Neural cell (in vitro differentiated cells): Measurements from ENCODE around the gene ZNF335. TPM values are rescaled to one million over a fixed set of nuclear protein-coding genes. Genes with fewer than 3 reads are reported as not detected.

Experiments
- H2AFZ ChIP-seq: fragments of 200-600, 300-800 bp; sonication (generic), shearing (Covaris generic); 2 replicates; pipeline ENCODE4 v1.6.0; 2014; ENCODE audit warnings: low read depth, mild to moderate bottlenecking, antibody characterized with exemption, low read length, moderate library complexity
- H3F3A ChIP-seq: fragments of 200-600 bp; shearing (Covaris generic); 2 replicates; pipeline ENCODE4 v1.6.1; 2016; ENCODE audit warnings: mild to moderate bottlenecking, moderate library complexity, mixed read lengths, antibody characterized with exemption, low read length; ENCODE audit not compliant: insufficient read depth, poor library complexity, severe bottlenecking
- H3K27ac ChIP-seq: fragments of 200-600, 300-800 bp; sonication (generic), shearing (Covaris generic); 2 replicates; pipeline ENCODE4 v1.5.1; 2014; ENCODE audit warnings: mild to moderate bottlenecking, low read length, moderate library complexity
- H3K27me3 ChIP-seq: fragments of 300-800, 200-600 bp; sonication (generic), shearing (Covaris generic); 2 replicates; pipeline ENCODE4 v1.6.0; 2014; ENCODE audit warnings: mild to moderate bottlenecking, low read depth, low read length, moderate library complexity; ENCODE audit not compliant: insufficient read depth
- H3K36me3 ChIP-seq: fragments of 300-800, 200-600 bp; sonication (generic), shearing (Covaris generic); 2 replicates; pipeline ENCODE4 v1.5.1; 2014; ENCODE audit warnings: mild to moderate bottlenecking, antibody characterized with exemption, low read length, moderate library complexity; ENCODE audit not compliant: insufficient read depth
- H3K4me2 ChIP-seq: fragments of 300-800, 200-600 bp; sonication (generic), shearing (Covaris generic); 2 replicates; pipeline ENCODE4 v1.6.0; 2014; ENCODE audit warnings: mild to moderate bottlenecking, low read length
- H3K4me3 ChIP-seq: fragments of 300-800, 200-600 bp; sonication (generic), shearing (Covaris generic); 2 replicates; pipeline ENCODE4 v1.5.1; 2014; ENCODE audit warnings: mild to moderate bottlenecking, low read length, moderate library complexity
- H3K79me2 ChIP-seq: fragments of 200-600 bp; shearing (Covaris generic); replicated peaks from 2 replicates; pipeline ENCODE4 v1.6.0; 2014; ENCODE audit warnings: mild to moderate bottlenecking, low read length, moderate library complexity; ENCODE audit not compliant: insufficient read depth
- H3K9ac ChIP-seq: fragments of 300-800, 200-600 bp; sonication (generic), shearing (Covaris generic); 2 replicates; pipeline ENCODE4 v1.6.1; 2016; ENCODE audit warnings: mild to moderate bottlenecking, low read length, mixed read lengths
- H3K9me2 ChIP-seq: fragments of 200-600 bp; shearing (Covaris generic); 2 replicates; pipeline ENCODE4 v1.6.1; 2016; ENCODE audit warnings: mild to moderate bottlenecking, low read length, mixed read lengths; ENCODE audit not compliant: insufficient read depth
- H3K9me3 ChIP-seq: fragments of 200-600, 300-800 bp; sonication (generic), shearing (Covaris generic); 2 replicates; pipeline ENCODE4 v1.6.1; 2016; ENCODE audit warnings: mild to moderate bottlenecking, mixed run types, low read length, moderate library complexity, mixed read lengths
- H4K20me1 ChIP-seq: fragments of 200-600 bp; shearing (Covaris generic); 2 replicates; pipeline ENCODE4 v1.6.1; 2016; ENCODE audit warnings: mild to moderate bottlenecking, mixed run types; ENCODE audit not compliant: insufficient read depth
- CTCF ChIP-seq: fragments of 450-650 bp; IDR thresholded peaks from 2 replicates; pipeline ENCODE4 v1.5.1; 2014; ENCODE audit warnings: antibody characterized with exemption, mild to moderate bottlenecking, moderate library complexity; ENCODE audit not compliant: poor library complexity, severe bottlenecking
- EP300 ChIP-seq: fragments of 450-650 bp; conservative IDR thresholded peaks from 2 replicates; pipeline ENCODE4 v1.6.1; 2014; ENCODE audit warnings: antibody characterized with exemption, mild to moderate bottlenecking, moderate library complexity; ENCODE audit not compliant: poor library complexity, severe bottlenecking
- EZH2 ChIP-seq: fragments of 200-600, 300-800 bp; shearing (Covaris generic), sonication (generic); IDR thresholded peaks from 2 replicates; pipeline ENCODE4 v1.6.1; 2014; ENCODE audit warnings: antibody characterized with exemption, low read length, borderline replicate concordance, mild to moderate bottlenecking; ENCODE audit not compliant: insufficient read depth, poor library complexity, severe bottlenecking
- MXI1 ChIP-seq: fragments of 450-650 bp; conservative IDR thresholded peaks from 2 replicates; pipeline ENCODE4 v1.6.1; 2014; ENCODE audit warnings: antibody characterized with exemption, mild to moderate bottlenecking; ENCODE audit not compliant: poor library complexity, severe bottlenecking
- POLR2AphosphoS5 ChIP-seq: IDR thresholded peaks from 2 replicates; pipeline ENCODE4 v1.6.1; 2012
- RAD21 ChIP-seq: fragments of 450-650 bp; conservative IDR thresholded peaks from 2 replicates; pipeline ENCODE4 v1.6.1; 2014; ENCODE audit warnings: antibody characterized with exemption, mild to moderate bottlenecking, moderate library complexity
- REST ChIP-seq: IDR thresholded peaks from 2 replicates; pipeline ENCODE4 v1.6.1; 2012; ENCODE audit warnings: borderline replicate concordance
- SMC3 ChIP-seq: fragments of 450-650 bp; conservative IDR thresholded peaks from 2 replicates; pipeline ENCODE4 v1.6.1; 2014; ENCODE audit warnings: antibody characterized with exemption, mild to moderate bottlenecking, moderate library complexity; ENCODE audit not compliant: poor library complexity
- TAF1 ChIP-seq: IDR thresholded peaks from 2 replicates; pipeline ENCODE4 v1.6.1; 2012; ENCODE audit warnings: low read depth
- polyA plus RNA-seq: library from polyadenylated mRNA; depleted of rRNA; stranded (reverse); fragments of >200 nt; gene quantifications from 2 replicates; pipeline ENCODE4 v1.2.3, GENCODE V29; 2014

ZNF335 gene
- polyA plus RNA-seq, 1 donor from 2014 or later, result 12.8 TPM

GRCh38 chr20:45944151-45944964, 27.6 kb downstream of the ZNF335 start:
- no peak overlapping the region for H3K4me2 ChIP-seq
- H3K27me3 ChIP-seq, result no peaks in the 10 kb centered on the region
- H3K36me3 ChIP-seq, result peaks cover 12% of the 10 kb centered on the region
- no peaks in the 10 kb centered on the region for H4K20me1 ChIP-seq
- no peak overlapping the region for H3K9ac ChIP-seq
- H3K79me2 ChIP-seq, result no peaks in the 10 kb centered on the region
- H2AFZ ChIP-seq, result no peak overlapping the region
- no peaks in the 10 kb centered on the region for H3K9me3 ChIP-seq
- TF ChIP-seq CTCF (no peak), SMC3 (no peak), MXI1 (no peak), POLR2AphosphoS5 (no peak), EP300 (no peak), EZH2 (no peak), TAF1 (no peak), RAD21 (no peak), REST (no peak)
- no peak overlapping the region for H3K27ac ChIP-seq
- H3K9me2 ChIP-seq, result no peaks in the 10 kb centered on the region
- no peak overlapping the region for H3K4me3 ChIP-seq
- H3F3A ChIP-seq, result no peaks in the 10 kb centered on the region

- H3K27ac ChIP-seq, result no peak overlapping the region
- H3K36me3 ChIP-seq, result peaks cover 6% of the 10 kb centered on the region
- H3K79me2 ChIP-seq, result no peaks in the 10 kb centered on the region
These were observed 28.4 kb downstream of the ZNF335 start for GRCh38 chr20:45943613-45944012.

More at GRCh38 chr20:45943613-45944012, 28.4 kb downstream of the ZNF335 start:
- no peak overlapping the region for H2AFZ ChIP-seq
- H3F3A ChIP-seq, result no peaks in the 10 kb centered on the region
- H3K9me3 ChIP-seq, result no peaks in the 10 kb centered on the region
- no peak overlapping the region for H3K4me3 ChIP-seq
- H3K9me2 ChIP-seq, result no peaks in the 10 kb centered on the region
- H4K20me1 ChIP-seq, result no peaks in the 10 kb centered on the region
- TF ChIP-seq POLR2AphosphoS5, result no peak
- TF ChIP-seq SMC3, result no peak
- no peak for TF ChIP-seq MXI1
- TF ChIP-seq EP300, result no peak
- TF ChIP-seq EZH2, result no peak
- TF ChIP-seq CTCF, result no peak
- no peak for TF ChIP-seq REST
- TF ChIP-seq RAD21, result no peak
- TF ChIP-seq TAF1, result no peak
- H3K9ac ChIP-seq, result no peak overlapping the region
- no peak overlapping the region for H3K4me2 ChIP-seq
- H3K27me3 ChIP-seq, result no peaks in the 10 kb centered on the region
